ENCODE measurements around the gene NTN4. TPM values are rescaled to one million over a fixed set of nuclear protein-coding genes. Genes with fewer than 3 reads are reported as not detected.

NTN4 gene
- total RNA-seq, 1 donor from 2014 or later, result 63.9 TPM

DNA sequence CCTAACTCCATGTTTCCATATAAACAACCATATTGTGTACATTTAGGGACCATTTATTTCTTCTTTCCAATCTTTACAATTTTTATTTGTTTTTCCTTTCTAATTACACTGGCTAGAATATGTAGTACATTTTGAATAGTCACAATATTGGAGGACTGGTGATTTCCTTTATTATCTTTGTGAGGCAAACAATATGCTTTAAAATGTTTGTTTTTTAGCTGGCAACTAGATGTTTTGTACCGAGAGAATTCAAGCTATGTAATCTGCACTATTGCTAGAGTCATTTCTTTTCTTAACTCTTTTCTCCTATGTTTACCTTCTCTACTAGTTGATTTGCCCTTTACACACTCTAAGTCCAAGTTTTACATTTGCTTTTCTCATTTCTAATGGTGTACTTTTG lies 13.3 kb upstream of the NTN4 start:
- H3K4me1 ChIP-seq, result peaks cover 0 to 32% of the 10 kb centered on the region in 2 donors

DNA sequence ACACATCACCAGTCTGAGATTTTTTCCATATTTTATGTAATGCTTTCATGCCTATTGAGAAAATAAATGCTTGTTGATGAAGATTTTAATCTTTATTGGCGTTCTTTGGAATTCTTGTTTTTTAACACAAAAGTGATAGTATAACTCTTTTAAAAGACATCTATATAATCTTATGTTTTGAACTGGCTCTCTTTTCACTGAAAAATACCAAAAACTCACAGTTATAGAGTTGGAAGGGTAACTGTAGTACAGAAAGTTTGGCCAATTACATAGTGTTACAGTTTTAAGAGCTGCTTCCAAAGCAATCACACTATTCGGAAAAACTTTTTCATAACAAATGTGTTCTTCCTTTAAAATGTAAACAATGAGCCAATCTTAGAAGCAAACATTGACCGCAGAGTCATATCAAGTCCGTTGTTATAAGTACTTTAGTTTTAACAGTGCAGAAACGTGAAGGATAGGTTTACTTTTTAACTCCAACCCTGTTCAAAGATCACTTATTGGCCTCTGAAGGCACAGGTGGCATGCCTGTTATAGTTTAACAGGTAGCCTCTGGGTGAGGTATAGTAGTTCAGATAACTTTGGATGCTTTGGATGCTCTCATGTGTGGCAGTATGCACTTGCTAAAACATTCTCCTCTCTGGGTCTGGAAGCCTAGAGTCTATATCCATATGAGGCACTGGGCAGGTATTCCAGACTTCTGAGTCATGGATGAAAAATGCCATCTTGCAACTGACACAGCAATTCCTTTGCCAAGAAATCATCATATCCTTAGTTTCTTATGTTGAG lies 12.1 kb upstream of the NTN4 start:
- TF ChIP-seq, protein P1, sequence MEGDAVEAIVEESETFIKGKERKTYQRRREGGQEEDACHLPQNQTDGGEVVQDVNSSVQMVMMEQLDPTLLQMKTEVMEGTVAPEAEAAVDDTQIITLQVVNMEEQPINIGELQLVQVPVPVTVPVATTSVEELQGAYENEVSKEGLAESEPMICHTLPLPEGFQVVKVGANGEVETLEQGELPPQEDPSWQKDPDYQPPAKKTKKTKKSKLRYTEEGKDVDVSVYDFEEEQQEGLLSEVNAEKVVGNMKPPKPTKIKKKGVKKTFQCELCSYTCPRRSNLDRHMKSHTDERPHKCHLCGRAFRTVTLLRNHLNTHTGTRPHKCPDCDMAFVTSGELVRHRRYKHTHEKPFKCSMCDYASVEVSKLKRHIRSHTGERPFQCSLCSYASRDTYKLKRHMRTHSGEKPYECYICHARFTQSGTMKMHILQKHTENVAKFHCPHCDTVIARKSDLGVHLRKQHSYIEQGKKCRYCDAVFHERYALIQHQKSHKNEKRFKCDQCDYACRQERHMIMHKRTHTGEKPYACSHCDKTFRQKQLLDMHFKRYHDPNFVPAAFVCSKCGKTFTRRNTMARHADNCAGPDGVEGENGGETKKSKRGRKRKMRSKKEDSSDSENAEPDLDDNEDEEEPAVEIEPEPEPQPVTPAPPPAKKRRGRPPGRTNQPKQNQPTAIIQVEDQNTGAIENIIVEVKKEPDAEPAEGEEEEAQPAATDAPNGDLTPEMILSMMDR (IDR thresholded peaks at IDR 0.05), result no peak
- H3K9me3 ChIP-seq, result no peaks in the 10 kb centered on the region
- intact Hi-C loops (cut with DNase I), result no loop called here
- no peaks in the 10 kb centered on the region for H3K27me3 ChIP-seq
- H3K4me3 ChIP-seq, result no peak overlapping the region
- no peaks in the 10 kb centered on the region for H3K36me3 ChIP-seq
- DNase-seq (ENCODE audit: low spot score in 2 of 2), result no peak
- H3K4me1 ChIP-seq, result peaks cover 0 to 32% of the 10 kb centered on the region in 2 donors
- H3K27ac ChIP-seq, result peak overlapping the region; percentile 28 to 48

More for the DNA sequence above, 13.3 kb upstream of the NTN4 start:
- H3K9me3 ChIP-seq, result no peaks in the 10 kb centered on the region
- no peaks in the 10 kb centered on the region for H3K27me3 ChIP-seq
- no peak overlapping the region for H3K4me3 ChIP-seq
- no peak for DNase-seq (ENCODE audit: low spot score in 2 of 2)
- no peaks in the 10 kb centered on the region for H3K36me3 ChIP-seq
- H3K27ac ChIP-seq, result no peak overlapping the region
- TF ChIP-seq, protein P1 (IDR thresholded peaks at IDR 0.05), result no peak
- intact Hi-C loops (cut with DNase I), result no loop called here

DNA sequence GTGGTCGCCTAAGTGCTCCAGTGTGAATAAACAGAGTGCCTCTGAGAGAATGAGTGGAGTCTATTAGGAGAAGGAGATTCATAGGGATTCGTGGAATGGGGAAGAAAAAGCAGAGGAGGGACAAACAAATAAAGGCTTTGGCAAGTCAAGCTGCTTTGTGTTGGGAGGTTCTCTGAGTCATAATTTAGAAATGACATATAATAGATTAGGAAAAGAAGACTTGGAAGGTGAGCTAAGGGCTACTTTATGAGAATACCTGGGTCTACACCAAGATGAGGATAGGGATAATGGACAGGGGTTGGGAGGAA lies 6.4 kb upstream of the NTN4 start:
- Histone ChIP-seq H3K27me3 (no peaks in the 10 kb centered on the region), H3K27ac (no peak overlapping the region), H3K36me3 (no peaks in the 10 kb centered on the region), H3K4me3 (no peak overlapping the region), H3K9me3 (no peaks in the 10 kb centered on the region), H3K4me1 (peaks cover 0 to 4% of the 10 kb centered on the region in 2 donors)
- TF ChIP-seq, protein P1 (IDR thresholded peaks at IDR 0.05), result no peak
- DNase-seq (ENCODE audit: low spot score in 2 of 2), result no peak
- intact Hi-C loops (cut with DNase I), result no loop called here

DNA sequence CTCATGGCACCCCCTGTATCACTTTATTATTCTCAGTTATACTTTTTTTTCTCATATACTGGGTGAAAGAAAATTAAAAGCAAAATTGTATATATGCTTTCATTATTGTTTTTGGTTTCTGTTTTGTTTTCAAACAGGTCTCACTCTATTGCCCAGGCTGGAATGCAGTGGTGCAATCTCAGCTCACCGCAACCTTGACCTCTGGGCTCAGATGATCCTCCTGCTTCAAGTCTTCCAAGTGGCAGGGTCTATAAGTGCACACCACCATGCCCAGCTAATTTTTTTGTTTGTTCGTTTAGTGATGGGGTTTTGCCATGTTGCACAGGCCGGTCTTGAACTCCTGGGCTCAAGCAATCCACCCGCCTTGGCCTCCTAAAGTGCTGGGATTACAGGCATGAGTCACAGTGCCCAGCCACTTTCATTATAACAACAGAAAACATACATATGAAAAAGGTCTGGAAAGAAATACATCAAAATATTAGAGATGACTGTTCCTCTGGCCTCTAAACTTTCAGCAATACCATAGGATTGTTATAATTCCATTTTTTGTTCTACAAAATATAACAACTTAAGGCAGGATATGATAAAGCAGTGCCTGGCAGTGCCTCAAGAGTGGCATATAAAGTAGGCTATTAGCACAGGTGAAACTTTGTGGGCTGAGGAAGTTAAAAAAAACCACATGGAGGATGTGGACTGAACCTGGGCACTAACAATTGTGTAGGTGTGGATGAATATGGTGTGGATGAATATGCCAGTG lies 5.8 kb upstream of the NTN4 start:
- Histone ChIP-seq H3K4me3 (no peak overlapping the region), H3K9me3 (no peaks in the 10 kb centered on the region), H3K27ac (no peak overlapping the region), H3K4me1 (peaks cover 0 to 4% of the 10 kb centered on the region in 2 donors), H3K36me3 (no peaks in the 10 kb centered on the region), H3K27me3 (no peaks in the 10 kb centered on the region)
- intact Hi-C loops (cut with DNase I), result no loop called here
- DNase-seq (ENCODE audit: low spot score in 2 of 2), result no peak
- TF ChIP-seq, protein P1 (IDR thresholded peaks at IDR 0.05), result no peak

DNA sequence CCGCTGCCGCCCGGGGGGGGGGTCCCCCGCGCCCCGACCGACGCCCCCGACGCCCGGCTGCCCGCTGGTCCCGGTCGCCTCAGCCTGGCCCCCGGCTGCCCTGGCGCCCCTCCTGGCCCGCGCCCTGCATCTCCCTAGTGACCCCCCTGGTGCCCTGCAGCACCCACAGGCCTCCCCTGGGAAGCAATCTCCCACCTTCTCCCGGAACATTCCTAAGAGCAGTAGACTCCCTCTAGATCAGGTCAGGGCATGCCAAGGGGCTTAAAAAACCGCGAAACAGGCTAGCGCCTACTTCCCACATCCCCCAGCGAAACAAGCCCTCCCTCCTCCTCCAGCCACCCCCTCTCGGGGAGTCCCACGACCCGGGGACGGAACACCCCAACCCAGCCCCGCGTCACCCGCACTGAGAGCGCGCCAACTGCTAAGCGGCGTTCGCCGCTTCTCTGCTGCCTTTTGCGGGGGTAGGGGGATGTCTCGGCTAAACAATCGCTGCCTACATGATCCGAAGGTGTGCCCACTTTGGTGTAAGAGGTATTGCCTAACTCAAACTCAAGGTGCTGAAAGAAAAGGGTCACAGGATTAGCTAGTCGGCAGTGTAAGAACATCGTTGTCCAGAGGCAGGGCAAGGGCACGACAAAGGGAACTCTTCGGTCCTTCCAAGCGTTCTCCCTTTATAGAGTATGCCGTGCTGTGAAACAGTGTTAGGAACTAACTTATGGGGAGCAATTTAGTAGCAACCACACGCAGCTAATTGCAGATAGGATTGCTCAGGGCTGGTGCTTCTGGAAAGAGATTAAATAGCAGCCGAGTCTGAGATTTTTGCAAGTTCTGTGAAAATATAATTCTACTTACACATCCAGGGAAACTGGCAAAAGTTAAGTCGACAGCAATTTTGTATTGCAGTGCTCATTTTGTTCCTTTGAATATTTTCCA lies 619 bp upstream of the NTN4 start:
- H3K4me3 ChIP-seq, result peak overlapping the region; percentile 89 to 96
- no peaks in the 10 kb centered on the region for H3K36me3 ChIP-seq
- no peaks in the 10 kb centered on the region for H3K9me3 ChIP-seq
- intact Hi-C loops (cut with DNase I), result loop anchor here (1.0 to 5.0 kb wide), 2 partner anchors 15 to 54 kb away; no protein-coding TSS in a partner anchor
- TF ChIP-seq, protein P1 (IDR thresholded peaks at IDR 0.05), result no peak
- H3K27ac ChIP-seq, result peak overlapping the region; percentile 91 to 94
- peaks cover 0 to 8% of the 10 kb centered on the region in 2 donors for H3K4me1 ChIP-seq
- H3K27me3 ChIP-seq, result no peaks in the 10 kb centered on the region
- peak in 1 of 2 donors; percentile 66 for DNase-seq (ENCODE audit: low spot score in 2 of 2)
